HCT116 (cell line): ENCODE data around the gene SEPTIN3. TPM values are rescaled to one million over a fixed set of nuclear protein-coding genes. Genes with fewer than 3 reads are reported as not detected.

Source experiments
- ATAC-seq: fragments of 200-7000 bp; cut with Tn5 transposase; 2 replicates; pipeline ENCODE4 v1.9.1; 2020; ENCODE audit warnings: mild to moderate bottlenecking, moderate library complexity
- BruUV-seq: library from RNA; stranded (reverse); fragments of 400-500 nt; replicated peaks from 2 replicates; lab custom pipeline; 2021; lab: Mats Ljungman, UMichigan
- CTCF ChIA-PET: fragments of 300-600 bp; sonication (Branson Sonifier 250); formaldehyde crosslinking; loops from one replicate; lab custom pipeline; 2021; ENCODE audit warnings: antibody characterized with exemption; lab: Charles Lee
- POLR2A ChIA-PET: fragments of 300-600, 350-600 bp; sonication (Branson Sonifier 250); formaldehyde crosslinking; loops from one replicate; lab custom pipeline; 2021; ENCODE audit warnings: antibody characterized with exemption; lab: Charles Lee
- RAD21 ChIA-PET, 2 experiments: fragments of 300-600 bp; sonication (Branson Sonifier 250); formaldehyde crosslinking; loops; one replicate each; lab custom pipeline; 2023; ENCODE audit warnings: low total read pairs in 2 of 2; ENCODE audit not compliant: uncharacterized antibody in 2 of 2, unreplicated experiment in 2 of 2, low non-redundant PET in 1 of 2; lab: Charles Lee
- DNase-seq: peaks from one replicate; pipeline ENCODE4 v3.0.0-alpha.2; 2010; ENCODE audit warnings: low read depth, low spot score
- H2AFZ ChIP-seq: fragments of 200-600 bp; shearing (Covaris generic), sonication (generic); 2 replicates; pipeline ENCODE4 v1.6.1; 2017; ENCODE audit warnings: low read depth, mixed run types, mixed read lengths, antibody characterized with exemption, low read length; ENCODE audit not compliant: poor library complexity, severe bottlenecking
- H3K27ac ChIP-seq: 2 replicates; pipeline ENCODE4 v1.5.1; 2012; ENCODE audit warnings: low read depth, low read length
- H3K27me3 ChIP-seq: fragments of 200-600 bp; sonication (generic); 2 replicates; pipeline ENCODE4 v1.6.1; 2016; ENCODE audit warnings: mixed run types, low read length, mixed read lengths; ENCODE audit not compliant: insufficient read depth
- H3K36me3 ChIP-seq, 2 experiments: fragments of 200-500 bp in 1 of 2; fragments of 200-600 bp in 1 of 2; sonication (Bioruptor generic) in 1 of 2; sonication (generic) in 1 of 2; 2 replicates each; pipeline versions ENCODE4 v1.5.1 to v1.6.1; 2014 to 2016; ENCODE audit warnings: low read length in 2 of 2, inconsistent platforms in 1 of 2, mixed read lengths in 1 of 2, mixed run types in 1 of 2; ENCODE audit not compliant: insufficient read depth in 2 of 2, control insufficient read depth in 1 of 2
- H3K4me1 ChIP-seq, 2 experiments: fragments of 200-600 bp in 1 of 2; sonication (generic) in 1 of 2; 2 replicates each; pipeline versions ENCODE4 v1.5.1 to v1.6.1; 2012 to 2017; ENCODE audit warnings: low read length in 2 of 2, inconsistent platforms in 1 of 2, mild to moderate bottlenecking in 1 of 2, mixed read lengths in 1 of 2, mixed run types in 1 of 2, moderate library complexity in 1 of 2; ENCODE audit not compliant: insufficient read depth in 2 of 2, control insufficient read depth in 1 of 2
- H3K4me2 ChIP-seq: fragments of 200-600 bp; sonication (generic); 2 replicates; pipeline ENCODE4 v1.6.1; 2017; ENCODE audit warnings: mixed run types, low read length, mixed read lengths
- H3K4me3 ChIP-seq, 2 experiments: fragments of 200-600 bp in 1 of 2; sonication (generic) in 1 of 2; replicated peaks in 1 of 2; 2 replicates each; pipeline ENCODE4 v1.5.1; 2011 to 2016; ENCODE audit warnings: low read length in 2 of 2, control low read depth in 1 of 2, low read depth in 1 of 2, mild to moderate bottlenecking in 1 of 2, mixed read lengths in 1 of 2, mixed run types in 1 of 2
- H3K79me2 ChIP-seq: fragments of 200-600 bp; sonication (generic); 2 replicates; pipeline ENCODE4 v1.6.1; 2017; ENCODE audit warnings: mild to moderate bottlenecking, mixed run types, low read length, moderate library complexity, mixed read lengths; ENCODE audit not compliant: insufficient read depth
- H3K9ac ChIP-seq: fragments of 200-600 bp; sonication (generic); 2 replicates; pipeline ENCODE4 v1.6.1; 2016; ENCODE audit warnings: low read length, mixed read lengths
- H3K9me2 ChIP-seq: fragments of 200-600 bp; sonication (generic), shearing (Covaris generic); 2 replicates; pipeline ENCODE4 v1.6.1; 2017; ENCODE audit warnings: mixed run types, mild to moderate bottlenecking, moderate library complexity; ENCODE audit not compliant: insufficient read depth
- H3K9me3 ChIP-seq, 2 experiments: fragments of 200-500 bp in 1 of 2; fragments of 200-600 bp in 1 of 2; sonication (Bioruptor generic) in 1 of 2; sonication (generic) in 1 of 2; 2 replicates each; pipeline ENCODE4 v1.6.1; 2014 to 2017; ENCODE audit warnings: low read length in 2 of 2, mixed read lengths in 2 of 2, inconsistent platforms in 1 of 2, low read depth in 1 of 2, mild to moderate bottlenecking in 1 of 2, mixed run types in 1 of 2, moderate library complexity in 1 of 2; ENCODE audit not compliant: control insufficient read depth in 1 of 2, insufficient read depth in 1 of 2
- H4K20me1 ChIP-seq: fragments of 200-600 bp; sonication (generic), shearing (Covaris generic); 2 replicates; pipeline ENCODE4 v1.6.1; 2017; ENCODE audit warnings: mixed run types, mild to moderate bottlenecking, moderate library complexity; ENCODE audit not compliant: insufficient read depth
- ATF3 ChIP-seq: IDR thresholded peaks from 2 replicates; pipeline ENCODE4 v1.6.1; 2012
- CBX3 ChIP-seq: IDR thresholded peaks from 2 replicates; pipeline ENCODE4 v1.6.1; 2012; ENCODE audit warnings: low read depth
- CEBPB ChIP-seq: IDR thresholded peaks from 2 replicates; pipeline ENCODE4 v1.6.1; 2012; ENCODE audit warnings: low read depth
- EGR1 ChIP-seq: IDR thresholded peaks from 2 replicates; pipeline ENCODE4 v1.6.1; 2012; ENCODE audit warnings: low read depth
- EZH2 ChIP-seq: fragments of 200-600 bp; sonication (generic); IDR thresholded peaks from 2 replicates; pipeline ENCODE4 v1.6.1; 2017; ENCODE audit warnings: antibody characterized with exemption, mixed run types
- EZH2phosphoT487 ChIP-seq: fragments of 200-600 bp; IDR thresholded peaks from 2 replicates; pipeline ENCODE4 v1.6.1; 2018; ENCODE audit warnings: antibody characterized with exemption, borderline replicate concordance
- FOSL1 ChIP-seq: IDR thresholded peaks from 2 replicates; pipeline ENCODE4 v1.6.1; 2012; ENCODE audit warnings: low read depth
- POLR2A ChIP-seq: IDR thresholded peaks from 2 replicates; pipeline ENCODE4 v1.7.0; 2011; ENCODE audit warnings: borderline replicate concordance; ENCODE audit not compliant: insufficient read depth, insufficient read length; ENCODE audit errors: extremely low read depth
- POLR2AphosphoS5 ChIP-seq: IDR thresholded peaks from 2 replicates; pipeline ENCODE4 v1.6.1; 2011; ENCODE audit warnings: mild to moderate bottlenecking, low read depth, low read length, moderate library complexity
- RAD21 ChIP-seq: IDR thresholded peaks from 2 replicates; pipeline ENCODE4 v1.6.1; 2012; ENCODE audit warnings: low read depth, mild to moderate bottlenecking
- REST ChIP-seq: IDR thresholded peaks from 2 replicates; pipeline ENCODE4 v1.6.1; 2012; ENCODE audit warnings: low read depth
- SIN3A ChIP-seq: IDR thresholded peaks from 2 replicates; pipeline ENCODE4 v1.6.1; 2012; ENCODE audit warnings: low read depth
- SP1 ChIP-seq: IDR thresholded peaks from 2 replicates; pipeline ENCODE4 v1.6.1; 2012; ENCODE audit warnings: low read depth
- TCF7L2 ChIP-seq: IDR thresholded peaks from 2 replicates; pipeline ENCODE4 v1.7.0; 2011; ENCODE audit warnings: borderline replicate concordance, inconsistent platforms; ENCODE audit not compliant: insufficient read depth, insufficient read length; ENCODE audit errors: extremely low read depth
- YY1 ChIP-seq: IDR thresholded peaks from 2 replicates; pipeline ENCODE4 v1.6.1; 2011; ENCODE audit warnings: low read length, low read depth, moderate library complexity, mild to moderate bottlenecking; ENCODE audit not compliant: insufficient replicate concordance; ENCODE audit errors: extremely low read depth
- ZNF274 ChIP-seq: fragments of 200-500 bp; sonication (Bioruptor generic); IDR thresholded peaks from 2 replicates; pipeline ENCODE4 v1.6.1; 2014; ENCODE audit warnings: mild to moderate bottlenecking, low read depth, low read length, inconsistent platforms
- intact Hi-C: fragments of 100-400 bp; cut with micrococcal nuclease; formaldehyde crosslinking; loops from 2 replicates; pipeline ENCODE4 v1.10.0; 2022
- total RNA-seq: library from RNA; stranded (reverse); gene quantifications from one replicate; pipeline ENCODE4 v1.2.1, GENCODE V29; 2021; ENCODE audit not compliant: unreplicated experiment

SEPTIN3 gene
- total RNA-seq, 1 experiment from 2014 or later: 9.3 TPM

GRCh38 chr22:41943661-41944209, 25.5 kb upstream of the SEPTIN3 start:
- Histone ChIP-seq H3K9me3 (no peaks in the 10 kb centered on the region), H2AFZ (no peak overlapping the region), H3K4me2 (no peak overlapping the region), H3K4me3 (no peak overlapping the region), H3K4me1 (peaks cover 14 to 41% of the 10 kb centered on the region in 2 experiments), H3K79me2 (peaks cover 72% of the 10 kb centered on the region), H4K20me1 (peaks cover 9% of the 10 kb centered on the region; the same call in 1 of the 2 replicates), H3K27me3 (no peaks in the 10 kb centered on the region), H3K36me3 (peaks cover 28 to 49% of the 10 kb centered on the region in 2 experiments), H3K27ac (0 out of 2 replicates have a peak overlapping the region, but pooled peaks have one; percentile 17), H3K9me2 (no peaks in the 10 kb centered on the region), H3K9ac (no peak overlapping the region)
- intact Hi-C loops: no loop called here
- ChIA-PET CTCF (interaction anchor here (0.7 to 2.1 kb wide), 2 partner anchors 246 to 365 kb away, joined by 6 to 11 read pairs; no protein-coding TSS in a partner anchor), POLR2A (interaction anchor here (0.5 kb wide), 1 partner anchor 203 kb away, joined by 3 read pairs; no protein-coding TSS in a partner anchor), RAD21 (interaction anchor here in 1 of 2 experiments (0.7 kb wide), 1 partner anchor 79 kb away, joined by 7 read pairs; no protein-coding TSS in a partner anchor)
- BruUV-seq: no TSS peak
- DNase-seq (no peak), ATAC-seq (no peak)
- no peak for TF ChIP-seq EZH2
- TF ChIP-seq YY1: no peak
- no peak for TF ChIP-seq CEBPB
- no peak for TF ChIP-seq EZH2phosphoT487
- no peak for TF ChIP-seq SP1
- TF ChIP-seq POLR2A: no peak
- no peak for TF ChIP-seq RAD21
- TF ChIP-seq REST: no peak
- no peak for TF ChIP-seq ZNF274
- TF ChIP-seq POLR2AphosphoS5: no peak
- no peak for TF ChIP-seq ATF3
- no peak for TF ChIP-seq SIN3A
- no peak for TF ChIP-seq EGR1
- TF ChIP-seq CBX3: no peak
- no peak for TF ChIP-seq TCF7L2
- no peak for TF ChIP-seq FOSL1
